Liver (tissue), 9 donors: Measurements from ENCODE around the gene RBM28. TPM values are rescaled to one million over a fixed set of nuclear protein-coding genes. Genes with fewer than 3 reads are reported as not detected.

Experiments
- DNase-seq: peaks from one replicate; pipeline ENCODE4 v3.0.0-alpha.2; 2017; ENCODE audit warnings: low spot score
- H3K27ac ChIP-seq, 2 donors: one replicate each; pipeline ENCODE4 v1.7.0; 2013; ENCODE audit warnings: inconsistent platforms in 2 of 2, low read length in 2 of 2, control low read depth in 1 of 2, low read depth in 1 of 2, mild to moderate bottlenecking in 1 of 2
- H3K27me3 ChIP-seq, 4 donors: one replicate each; pipeline versions ENCODE4 v1.6.1 to v1.7.0; 2013; ENCODE audit warnings: low read length in 3 of 4, inconsistent platforms in 1 of 4, mild to moderate bottlenecking in 1 of 4, moderate library complexity in 1 of 4; ENCODE audit not compliant: control insufficient read depth in 4 of 4, insufficient read depth in 4 of 4
- H3K36me3 ChIP-seq, 4 donors: one replicate each; pipeline versions ENCODE4 v1.6.1 to v1.7.0; 2013; ENCODE audit warnings: low read length in 3 of 4, mild to moderate bottlenecking in 3 of 4, low read depth in 1 of 4, moderate library complexity in 1 of 4; ENCODE audit not compliant: control insufficient read depth in 4 of 4, insufficient read depth in 3 of 4
- H3K4me1 ChIP-seq, 4 donors: one replicate each; pipeline versions ENCODE4 v1.6.1 to v1.7.0; 2013; ENCODE audit warnings: low read length in 3 of 4, mild to moderate bottlenecking in 3 of 4, moderate library complexity in 1 of 4; ENCODE audit not compliant: control insufficient read depth in 4 of 4, insufficient read depth in 4 of 4
- H3K4me3 ChIP-seq, 3 donors: one replicate each; pipeline versions ENCODE4 v1.6.1 to v1.7.0; 2013; ENCODE audit warnings: low read length in 3 of 3, control low read depth in 1 of 3, low read depth in 1 of 3, mild to moderate bottlenecking in 1 of 3
- H3K9ac ChIP-seq, 2 donors: one replicate each; pipeline ENCODE4 v1.7.0; 2013; ENCODE audit warnings: low read length in 2 of 2, mild to moderate bottlenecking in 2 of 2, moderate library complexity in 2 of 2, control low read depth in 1 of 2, low read depth in 1 of 2
- H3K9me3 ChIP-seq, 4 donors: one replicate each; pipeline versions ENCODE4 v1.6.1 to v1.7.0; 2013; ENCODE audit warnings: low read length in 3 of 4; ENCODE audit not compliant: control insufficient read depth in 4 of 4
- EGR1 ChIP-seq, 2 donors: IDR thresholded peaks; 2 replicates each; pipeline ENCODE4 v1.6.1; 2016 to 2018; ENCODE audit warnings: antibody characterized with exemption in 2 of 2, low read depth in 2 of 2
- FOXA2 ChIP-seq: IDR thresholded peaks from 2 replicates; pipeline ENCODE4 v1.6.1; 2016; ENCODE audit warnings: antibody characterized with exemption
- GABPA ChIP-seq, 2 donors: IDR thresholded peaks in 1 of 2; conservative IDR thresholded peaks in 1 of 2; 2 replicates each; pipeline ENCODE4 v1.6.1; 2016; ENCODE audit warnings: antibody characterized with exemption in 2 of 2, mild to moderate bottlenecking in 1 of 2, moderate library complexity in 1 of 2
- HNF4A ChIP-seq, 2 donors: conservative IDR thresholded peaks; 2 replicates each; pipeline ENCODE4 v1.6.1; 2016; ENCODE audit warnings: antibody characterized with exemption in 2 of 2, mild to moderate bottlenecking in 2 of 2
- HNF4G ChIP-seq: IDR thresholded peaks from 2 replicates; pipeline ENCODE4 v1.6.1; 2016; ENCODE audit warnings: antibody characterized with exemption
- JUND ChIP-seq, 2 donors: IDR thresholded peaks; 2 replicates each; pipeline ENCODE4 v1.6.1; 2016; ENCODE audit warnings: antibody characterized with exemption in 2 of 2
- NR2F2 ChIP-seq: IDR thresholded peaks from 2 replicates; pipeline ENCODE4 v1.6.1; 2016; ENCODE audit warnings: antibody characterized with exemption
- RXRA ChIP-seq, 2 donors: IDR thresholded peaks; 2 replicates each; pipeline ENCODE4 v1.6.1; 2017 to 2018; ENCODE audit warnings: antibody characterized with exemption in 2 of 2, mild to moderate bottlenecking in 1 of 2
- TAF1 ChIP-seq: conservative IDR thresholded peaks from 2 replicates; pipeline ENCODE4 v1.6.1; 2016; ENCODE audit warnings: antibody characterized with exemption, mild to moderate bottlenecking
- WGBS: extraction: QIAGEN DNeasy Blood & Tissue Kit; methylation state at CpG from one replicate; pipeline ENCODE4 v1.1.7; 2013; 5-methylcytosine and 5-hydroxymethylcytosine counted together
- polyA plus RNA-seq, 2 donors: library from polyadenylated mRNA; stranded (reverse) in 1 of 2; unstranded in 1 of 2; fragments of 200-250 nt in 1 of 2; fragments of >200 nt in 1 of 2; fragmentation: Nextera tagmentation in 1 of 2; extraction: Ambion mirVana in 1 of 2; gene quantifications; one replicate each; pipeline versions ENCODE4 v1.2.1 to v1.2.3, GENCODE V29; 2013 to 2015
- total RNA-seq, 2 donors: library from RNA; depleted of rRNA; stranded (reverse); fragments of >200 nt; gene quantifications; one replicate each; pipeline ENCODE4 v1.2.3, GENCODE V29; 2014
- TF ChIP-seq, protein P1 (sequence below): fragments of 150-350 bp; IDR thresholded peaks from 2 replicates; pipeline ENCODE4 v1.5.1; 2017; ENCODE audit warnings: improper control_type of control experiment, low read depth, low read length; ENCODE audit not compliant: missing input control
- TF ChIP-seq, protein P2 (sequence below): IDR thresholded peaks from 2 replicates; pipeline ENCODE4 v1.6.1; 2016; ENCODE audit warnings: antibody characterized with exemption
- TF ChIP-seq, protein P3 (sequence below): IDR thresholded peaks from 2 replicates; pipeline ENCODE4 v1.6.1; 2016; ENCODE audit warnings: antibody characterized with exemption, mild to moderate bottlenecking
- TF ChIP-seq, protein P4 (sequence below): IDR thresholded peaks from 2 replicates; pipeline ENCODE4 v1.6.1; 2016; ENCODE audit warnings: antibody characterized with exemption
- donor health status: healthy.
- donor health status: healthy.
- donor health status: healthy.
- donor health status: healthy.
- donor health status: healthy.

Gene RBM28
- total and polyA plus RNA-seq, 4 donors: 3.6 to 16.1 (median 11.7) TPM

DNA sequence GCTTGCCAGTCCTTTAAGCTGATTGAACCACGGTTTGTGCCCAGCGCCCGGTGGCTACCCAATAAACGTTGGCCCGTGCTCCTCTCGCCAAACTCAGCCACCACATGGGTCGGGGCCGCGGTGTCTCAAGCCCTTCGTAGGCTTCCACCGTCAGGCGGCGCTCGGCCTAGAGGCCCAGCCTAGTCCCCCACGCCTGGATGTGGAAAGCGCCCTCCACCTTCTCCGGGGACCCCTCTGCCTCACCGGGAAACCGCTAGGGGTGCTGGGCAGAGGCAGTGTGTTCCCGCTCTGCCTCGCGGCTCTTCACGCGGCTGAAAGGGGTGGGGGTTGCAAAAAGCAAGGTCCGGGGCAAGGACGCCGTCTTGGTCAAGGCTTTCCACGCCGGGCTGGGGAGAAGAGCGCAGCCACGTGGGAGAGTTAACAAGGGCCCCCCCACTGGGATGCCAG lies 72.9 kb downstream of the RBM28 start:
- Histone ChIP-seq H3K27me3 (peaks cover 0 to 3% (median 0%) of the 10 kb centered on the region in 4 donors), H3K9ac (no peak overlapping the region), H3K4me1 (peaks cover 2 to 21% (median 17%) of the 10 kb centered on the region in 4 donors), H3K9me3 (no peaks in the 10 kb centered on the region), H3K27ac (no peak overlapping the region), H3K4me3 (no peak overlapping the region), H3K36me3 (no peaks in the 10 kb centered on the region)
- no peak for DNase-seq
- TF ChIP-seq FOXA2 (no peak), NR2F2 (no peak), JUND (IDR thresholded peaks at IDR 0.05) (no peak)
- 15% methylated on average over 31 of the region's 31 CpGs for WGBS

DNA sequence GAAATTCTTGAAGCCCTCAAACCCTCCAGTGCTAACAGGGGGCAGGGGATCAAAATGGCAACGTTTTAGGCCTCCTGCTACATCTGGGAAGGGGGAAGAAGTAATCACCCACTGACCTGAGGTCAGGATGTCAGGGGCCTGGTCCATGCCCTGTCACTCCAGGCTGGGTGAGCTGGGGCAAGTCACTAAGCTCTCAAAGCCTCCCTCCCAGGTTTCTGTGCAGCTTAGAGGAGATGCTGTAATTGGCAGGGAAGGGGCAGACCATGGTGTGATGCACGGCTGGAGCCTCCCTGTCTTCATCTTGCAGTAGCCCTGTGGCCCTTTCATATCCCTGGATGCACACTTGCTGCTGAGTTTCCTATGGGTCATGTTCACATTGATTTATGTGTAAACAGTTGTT lies 75.5 kb downstream of the RBM28 start:
- Histone ChIP-seq H3K9me3 (no peaks in the 10 kb centered on the region), H3K4me1 (peaks cover 0 to 16% (median 14%) of the 10 kb centered on the region in 4 donors), H3K9ac (no peak overlapping the region), H3K36me3 (no peaks in the 10 kb centered on the region), H3K27me3 (peaks cover 0 to 3% (median 0%) of the 10 kb centered on the region in 4 donors), H3K27ac (no peak overlapping the region), H3K4me3 (no peak overlapping the region)
- WGBS: 44% methylated on average over 2 of the region's 2 CpGs
- DNase-seq: no peak
- TF ChIP-seq RXRA (IDR thresholded peaks at IDR 0.05): no peak
- TF ChIP-seq, protein P1, sequence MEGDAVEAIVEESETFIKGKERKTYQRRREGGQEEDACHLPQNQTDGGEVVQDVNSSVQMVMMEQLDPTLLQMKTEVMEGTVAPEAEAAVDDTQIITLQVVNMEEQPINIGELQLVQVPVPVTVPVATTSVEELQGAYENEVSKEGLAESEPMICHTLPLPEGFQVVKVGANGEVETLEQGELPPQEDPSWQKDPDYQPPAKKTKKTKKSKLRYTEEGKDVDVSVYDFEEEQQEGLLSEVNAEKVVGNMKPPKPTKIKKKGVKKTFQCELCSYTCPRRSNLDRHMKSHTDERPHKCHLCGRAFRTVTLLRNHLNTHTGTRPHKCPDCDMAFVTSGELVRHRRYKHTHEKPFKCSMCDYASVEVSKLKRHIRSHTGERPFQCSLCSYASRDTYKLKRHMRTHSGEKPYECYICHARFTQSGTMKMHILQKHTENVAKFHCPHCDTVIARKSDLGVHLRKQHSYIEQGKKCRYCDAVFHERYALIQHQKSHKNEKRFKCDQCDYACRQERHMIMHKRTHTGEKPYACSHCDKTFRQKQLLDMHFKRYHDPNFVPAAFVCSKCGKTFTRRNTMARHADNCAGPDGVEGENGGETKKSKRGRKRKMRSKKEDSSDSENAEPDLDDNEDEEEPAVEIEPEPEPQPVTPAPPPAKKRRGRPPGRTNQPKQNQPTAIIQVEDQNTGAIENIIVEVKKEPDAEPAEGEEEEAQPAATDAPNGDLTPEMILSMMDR: no peak
- no peak for TF ChIP-seq HNF4G
- no peak for TF ChIP-seq EGR1 (IDR thresholded peaks at IDR 0.05; ENCODE audit: low read depth in 2 of 2)
- TF ChIP-seq, protein P2, sequence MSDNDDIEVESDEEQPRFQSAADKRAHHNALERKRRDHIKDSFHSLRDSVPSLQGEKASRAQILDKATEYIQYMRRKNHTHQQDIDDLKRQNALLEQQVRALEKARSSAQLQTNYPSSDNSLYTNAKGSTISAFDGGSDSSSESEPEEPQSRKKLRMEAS: no peak
- no peak for TF ChIP-seq JUND (IDR thresholded peaks at IDR 0.05)
- no peak for TF ChIP-seq NR2F2
- no peak for TF ChIP-seq HNF4A (conservative IDR thresholded peaks at IDR 0.05)
- TF ChIP-seq, protein P3, sequence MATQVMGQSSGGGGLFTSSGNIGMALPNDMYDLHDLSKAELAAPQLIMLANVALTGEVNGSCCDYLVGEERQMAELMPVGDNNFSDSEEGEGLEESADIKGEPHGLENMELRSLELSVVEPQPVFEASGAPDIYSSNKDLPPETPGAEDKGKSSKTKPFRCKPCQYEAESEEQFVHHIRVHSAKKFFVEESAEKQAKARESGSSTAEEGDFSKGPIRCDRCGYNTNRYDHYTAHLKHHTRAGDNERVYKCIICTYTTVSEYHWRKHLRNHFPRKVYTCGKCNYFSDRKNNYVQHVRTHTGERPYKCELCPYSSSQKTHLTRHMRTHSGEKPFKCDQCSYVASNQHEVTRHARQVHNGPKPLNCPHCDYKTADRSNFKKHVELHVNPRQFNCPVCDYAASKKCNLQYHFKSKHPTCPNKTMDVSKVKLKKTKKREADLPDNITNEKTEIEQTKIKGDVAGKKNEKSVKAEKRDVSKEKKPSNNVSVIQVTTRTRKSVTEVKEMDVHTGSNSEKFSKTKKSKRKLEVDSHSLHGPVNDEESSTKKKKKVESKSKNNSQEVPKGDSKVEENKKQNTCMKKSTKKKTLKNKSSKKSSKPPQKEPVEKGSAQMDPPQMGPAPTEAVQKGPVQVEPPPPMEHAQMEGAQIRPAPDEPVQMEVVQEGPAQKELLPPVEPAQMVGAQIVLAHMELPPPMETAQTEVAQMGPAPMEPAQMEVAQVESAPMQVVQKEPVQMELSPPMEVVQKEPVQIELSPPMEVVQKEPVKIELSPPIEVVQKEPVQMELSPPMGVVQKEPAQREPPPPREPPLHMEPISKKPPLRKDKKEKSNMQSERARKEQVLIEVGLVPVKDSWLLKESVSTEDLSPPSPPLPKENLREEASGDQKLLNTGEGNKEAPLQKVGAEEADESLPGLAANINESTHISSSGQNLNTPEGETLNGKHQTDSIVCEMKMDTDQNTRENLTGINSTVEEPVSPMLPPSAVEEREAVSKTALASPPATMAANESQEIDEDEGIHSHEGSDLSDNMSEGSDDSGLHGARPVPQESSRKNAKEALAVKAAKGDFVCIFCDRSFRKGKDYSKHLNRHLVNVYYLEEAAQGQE: no peak
- no peak for TF ChIP-seq TAF1
- no peak for TF ChIP-seq GABPA (IDR thresholded peaks at IDR 0.05 in 1 of 2, conservative IDR thresholded peaks at IDR 0.05 in 1 of 2)

DNA sequence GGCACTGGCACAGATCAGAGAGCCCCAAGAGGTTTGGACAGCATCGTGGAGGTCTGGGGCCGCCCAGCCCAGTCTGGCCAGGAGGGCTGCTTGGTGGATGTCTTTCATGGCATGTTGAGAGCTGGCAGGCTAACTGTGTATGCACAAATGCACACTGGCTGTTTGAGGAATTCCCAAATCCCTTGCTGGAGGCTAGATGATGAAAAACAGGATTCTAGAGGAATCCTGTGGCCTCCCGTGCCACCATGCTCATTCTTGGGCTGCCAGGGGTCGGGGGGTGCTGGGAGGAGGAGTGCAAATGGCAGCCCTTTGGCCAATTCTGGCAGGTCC lies 76.1 kb downstream of the RBM28 start:
- H3K36me3 ChIP-seq: no peaks in the 10 kb centered on the region
- peaks cover 0 to 16% (median 14%) of the 10 kb centered on the region in 4 donors for H3K4me1 ChIP-seq
- no peak overlapping the region for H3K27ac ChIP-seq
- peaks cover 0 to 3% (median 0%) of the 10 kb centered on the region in 4 donors for H3K27me3 ChIP-seq
- no peak overlapping the region for H3K9ac ChIP-seq
- DNase-seq: no peak
- H3K4me3 ChIP-seq: no peak overlapping the region
- H3K9me3 ChIP-seq: no peaks in the 10 kb centered on the region
- WGBS: 76% methylated on average over 4 of the region's 4 CpGs
- TF ChIP-seq EGR1 (IDR thresholded peaks at IDR 0.05; ENCODE audit: low read depth in 2 of 2) (no peak), HNF4G (no peak)
- TF ChIP-seq, protein P3: no peak
- TF ChIP-seq, protein P1: no peak
- TF ChIP-seq, protein P4, sequence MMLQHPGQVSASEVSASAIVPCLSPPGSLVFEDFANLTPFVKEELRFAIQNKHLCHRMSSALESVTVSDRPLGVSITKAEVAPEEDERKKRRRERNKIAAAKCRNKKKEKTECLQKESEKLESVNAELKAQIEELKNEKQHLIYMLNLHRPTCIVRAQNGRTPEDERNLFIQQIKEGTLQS: no peak
